ENCODE results near the gene ATG5.
"Not testable (repeated sequence)": the region's sequence is repeated elsewhere in the genome, so short reads cannot be mapped to it uniquely, and the experiment has no call there.

ATG5 gene

DNA sequence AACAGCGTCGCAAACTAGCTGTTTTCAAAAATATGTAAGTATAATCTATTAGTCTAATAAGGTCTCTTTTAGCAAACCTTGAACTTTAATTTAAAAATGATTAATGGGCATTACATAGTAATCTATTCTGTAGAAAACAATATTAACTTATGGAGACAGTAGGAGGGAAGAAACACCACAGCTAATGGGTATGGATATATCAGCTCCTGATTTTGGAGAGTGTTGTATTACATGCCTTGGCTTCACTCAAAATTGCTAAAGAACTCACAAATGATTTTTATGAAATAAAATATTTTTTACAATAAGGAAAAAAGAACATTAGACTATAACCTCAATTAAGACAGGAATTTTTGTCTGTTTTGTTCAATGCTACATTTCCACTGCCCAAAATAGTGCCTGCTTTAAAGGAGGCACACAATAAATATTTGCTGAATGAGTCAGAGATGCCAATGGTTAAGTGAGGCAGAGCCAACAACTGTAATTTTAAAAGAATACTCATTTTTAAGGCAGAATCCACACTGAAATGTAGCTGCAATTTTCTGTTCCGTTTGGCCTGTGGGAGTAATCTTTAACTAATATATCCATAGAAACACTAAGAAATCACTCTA is 15.7 kb downstream of the ATG5 start:
- DNase-seq = no peak

DNA sequence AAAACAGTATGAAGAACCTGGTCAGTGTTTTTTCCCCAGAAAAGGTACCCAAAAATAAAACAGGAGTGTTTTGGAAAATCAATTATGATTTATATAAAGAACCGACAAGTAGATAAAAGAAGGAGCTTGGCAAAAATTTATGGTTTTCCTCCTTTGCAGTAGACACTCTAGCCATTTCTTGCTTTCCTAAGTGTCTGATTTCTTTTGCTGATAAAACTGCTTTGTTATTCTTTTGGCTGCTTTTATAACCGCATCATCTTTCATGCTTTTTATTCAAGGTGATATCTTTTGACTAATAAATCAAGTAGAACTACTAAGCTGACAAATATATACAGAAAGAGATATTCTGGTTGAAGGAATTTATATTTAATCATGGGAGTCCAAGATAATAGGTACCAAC is 16.6 kb downstream of the ATG5 start:
- DNase-seq = no peak

DNA sequence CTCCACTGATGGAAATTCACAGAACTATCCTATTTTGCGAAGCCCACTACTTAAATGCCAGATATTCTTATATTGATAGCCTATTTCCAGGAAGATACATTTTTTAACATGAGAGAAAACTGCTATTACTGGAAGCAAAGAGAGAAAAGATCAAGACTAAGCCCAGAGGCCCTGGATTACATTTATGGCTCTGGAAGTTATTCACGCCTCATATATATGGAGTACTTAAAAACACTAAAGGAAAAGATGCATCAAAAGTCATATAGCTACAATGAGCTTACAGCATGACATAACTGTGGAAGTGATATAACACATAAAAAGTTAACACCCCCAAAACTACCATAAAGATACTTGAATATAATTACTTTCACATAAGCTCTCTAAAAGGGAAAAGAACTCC is 19.8 kb downstream of the ATG5 start:
- no peak for DNase-seq

DNA sequence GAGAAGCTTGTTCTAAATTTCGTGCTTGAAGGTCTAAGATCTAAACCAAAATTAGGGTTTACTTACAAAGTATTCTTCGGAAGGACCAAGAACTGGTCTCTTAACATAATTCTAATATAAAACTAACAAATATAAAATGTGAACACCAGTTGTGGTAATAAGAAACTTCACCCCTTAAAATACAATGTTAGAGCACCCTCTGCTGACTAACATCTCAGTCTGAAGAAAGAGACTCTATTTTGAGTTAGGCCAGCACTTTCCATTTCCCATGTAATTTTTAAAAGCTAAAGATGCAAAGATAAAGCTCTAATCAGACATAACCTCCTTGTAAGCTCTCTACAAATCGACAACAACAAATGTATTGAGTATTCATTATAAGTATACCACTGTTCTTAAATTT is 24.6 kb downstream of the ATG5 start:
- DNase-seq = no peak

DNA sequence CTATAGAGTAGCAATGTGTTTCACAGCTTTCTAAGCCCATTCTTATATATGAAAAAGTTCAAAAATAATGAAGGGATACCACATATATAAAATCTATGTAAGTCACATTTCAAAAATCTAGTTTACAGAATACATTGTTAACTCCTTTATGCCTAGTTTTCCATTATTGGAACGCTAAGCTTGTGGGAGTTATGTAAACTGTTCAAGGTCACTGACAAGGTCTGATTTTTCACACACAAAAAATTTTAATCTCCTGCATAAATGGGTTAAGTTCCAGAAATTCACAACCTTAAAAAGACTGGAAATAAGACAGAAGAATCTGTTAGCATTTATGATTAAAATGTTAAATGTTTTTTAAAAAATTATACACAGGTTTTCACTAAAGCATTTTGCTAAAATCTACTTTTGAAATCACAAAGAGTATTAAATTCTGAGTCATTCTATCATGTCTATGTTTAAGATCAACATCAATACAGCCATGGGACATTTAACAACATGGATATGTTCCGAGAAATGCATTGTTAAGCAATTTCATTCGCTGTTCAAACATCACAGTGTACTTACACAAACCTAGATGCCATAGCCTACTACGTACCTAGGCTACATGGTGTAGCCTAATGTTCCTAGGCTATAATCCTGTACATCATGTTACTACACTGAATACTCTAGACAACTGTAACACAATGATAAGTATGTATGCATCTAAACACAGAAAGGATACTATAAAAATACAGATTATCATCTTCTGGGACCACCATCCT is 25.4 kb downstream of the ATG5 start:
- DNase-seq = no peak

DNA sequence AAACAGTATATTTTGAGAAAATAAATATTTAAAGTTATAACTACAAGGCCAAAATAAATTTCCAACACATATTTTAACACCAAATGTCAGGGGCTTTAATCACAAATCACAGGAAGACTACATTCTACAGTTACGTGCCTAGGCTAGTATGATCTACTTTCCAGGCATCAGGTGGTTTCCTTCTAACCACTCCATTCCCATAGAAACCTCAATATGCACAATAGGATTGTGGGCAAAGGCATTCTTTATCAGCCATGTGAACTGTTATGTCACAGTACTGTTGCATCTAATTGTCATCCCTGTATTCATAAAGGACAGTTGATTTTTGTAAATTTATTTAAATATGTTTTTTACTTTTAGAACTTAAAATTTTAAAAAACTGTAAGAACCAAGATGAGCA is 32.4 kb downstream of the ATG5 start:
- DNase-seq = no peak

DNA sequence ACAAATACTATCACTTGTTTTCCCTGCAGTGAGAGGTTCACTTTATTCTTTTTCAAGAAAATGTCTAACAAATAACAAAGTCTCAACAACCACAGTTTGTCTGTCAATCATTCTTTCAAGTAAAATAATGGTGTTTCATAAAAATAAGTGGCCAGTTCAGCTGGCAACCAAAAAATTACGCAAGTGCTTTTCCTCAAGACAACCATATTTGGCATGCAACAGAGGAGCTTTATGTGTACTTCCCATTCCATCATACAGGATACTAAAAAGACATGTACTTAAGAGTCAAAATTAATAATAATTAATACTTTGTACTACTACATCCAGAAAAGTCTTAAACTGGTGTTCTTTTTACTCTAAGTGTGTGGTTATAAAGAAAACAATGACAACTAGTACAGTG is 34.6 kb downstream of the ATG5 start:
- DNase-seq = no peak

DNA sequence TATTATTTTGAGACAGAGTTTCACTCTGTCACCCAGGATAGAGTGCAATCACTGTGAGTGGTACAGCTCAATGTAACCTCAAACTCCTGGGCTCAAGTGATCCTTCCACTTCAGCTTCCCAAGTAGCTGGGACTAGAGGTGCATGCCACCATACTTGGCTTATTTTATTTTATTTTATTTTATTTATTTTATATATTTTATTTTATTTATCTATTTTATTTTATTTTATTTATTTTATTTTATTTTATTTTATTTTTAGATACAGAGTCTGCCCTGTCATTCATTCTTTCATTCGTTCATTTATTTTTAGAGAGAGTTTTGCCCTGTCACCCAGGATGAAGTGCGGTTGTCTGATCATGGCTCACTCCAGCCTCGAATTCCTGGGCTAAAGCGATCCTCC is 35.5 kb downstream of the ATG5 start:
- no peak for DNase-seq

DNA sequence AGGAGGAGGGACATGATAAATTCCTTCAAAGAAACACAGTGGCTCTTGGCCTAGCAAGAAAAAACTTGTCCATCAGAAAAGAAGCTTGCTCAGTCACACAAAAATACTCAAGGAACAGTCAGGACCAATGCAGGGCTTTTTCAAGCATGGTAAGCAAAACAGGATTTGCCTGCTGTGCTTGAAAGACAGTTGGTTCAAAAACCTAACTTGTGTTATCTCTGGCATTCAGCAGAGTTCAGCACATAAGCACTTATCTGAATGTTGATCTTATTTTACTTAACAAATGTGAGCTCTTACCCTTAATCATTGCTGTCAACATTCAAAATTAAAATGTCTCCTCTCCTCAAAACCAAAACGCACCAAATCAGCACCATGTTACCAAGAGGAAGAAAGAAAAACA is 38.3 kb downstream of the ATG5 start:
- no peak for DNase-seq

DNA sequence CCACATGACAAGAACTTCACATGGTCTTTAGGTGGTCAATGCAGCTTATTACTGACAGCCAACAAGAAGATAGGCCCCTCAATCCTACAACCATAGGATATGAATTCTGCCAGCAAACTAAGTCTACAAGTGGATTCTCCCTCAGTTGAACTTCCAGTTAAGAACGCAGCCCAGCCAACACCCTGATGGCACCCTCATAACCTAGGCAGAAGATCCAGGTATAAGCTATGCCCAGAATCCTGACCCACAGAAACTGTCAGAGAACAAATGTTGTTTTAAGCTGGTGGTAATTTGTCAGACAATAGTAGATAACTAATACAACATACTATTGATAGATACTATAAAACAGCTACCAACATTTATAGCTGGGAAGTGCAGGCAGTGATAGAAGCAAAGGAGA is 38.8 kb downstream of the ATG5 start:
- DNase-seq = no peak

DNA sequence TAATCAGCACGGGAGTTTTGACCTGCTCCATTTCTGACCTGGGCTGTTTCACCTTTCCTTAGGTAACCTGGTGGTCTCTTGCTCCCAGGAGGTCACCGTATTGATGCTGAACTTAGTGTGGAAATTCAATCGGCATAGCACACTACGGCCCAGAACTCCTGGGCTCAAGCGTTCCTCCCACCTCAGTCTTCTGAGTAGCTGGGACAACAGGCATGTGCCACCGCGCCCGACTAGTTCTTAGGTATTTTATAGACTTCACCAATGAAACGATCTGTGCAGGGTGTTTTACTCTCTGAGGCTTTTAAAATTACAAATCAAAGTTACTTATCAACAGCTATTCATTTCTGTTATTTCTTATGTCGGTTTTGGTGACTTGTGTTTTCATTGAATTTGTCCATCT is 42.1 kb downstream of the ATG5 start:
- no peak for DNase-seq

DNA sequence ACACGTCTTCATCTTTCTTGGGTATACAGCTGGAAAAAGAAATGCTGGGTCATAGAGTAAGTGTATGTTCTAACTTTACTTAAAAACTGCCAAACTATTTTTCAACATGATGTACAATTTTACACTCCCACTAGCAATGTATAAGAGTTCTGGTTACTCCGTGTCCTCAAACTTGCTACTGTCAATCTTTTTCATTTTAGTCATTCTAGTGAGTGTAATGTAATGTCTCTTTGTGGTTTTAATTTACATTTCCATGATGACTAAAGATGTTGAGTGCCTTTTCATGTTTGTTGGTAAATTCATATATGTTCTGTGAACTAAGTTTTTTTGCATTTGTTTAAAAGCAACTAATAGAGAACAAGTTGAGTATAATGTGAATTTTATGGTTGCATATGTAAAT is 43.9 kb downstream of the ATG5 start:
- DNase-seq = no peak

DNA sequence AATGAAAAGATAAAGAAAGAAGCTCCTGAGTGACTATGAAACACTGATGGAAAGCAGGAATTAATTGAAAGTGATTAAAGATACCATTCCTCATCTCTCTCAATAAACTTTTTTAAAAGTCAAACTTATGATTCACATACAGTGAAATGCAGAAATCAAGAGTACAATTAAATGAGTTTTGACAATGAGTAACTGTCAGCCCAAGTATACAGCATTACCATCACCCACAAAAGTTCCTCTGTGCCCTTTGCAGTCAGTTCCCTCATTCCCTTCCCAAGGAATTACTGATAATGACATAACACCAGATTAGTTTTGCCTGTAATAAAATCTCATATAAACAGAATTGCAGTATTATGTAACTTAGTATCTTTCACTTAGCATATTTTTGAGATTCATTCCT is 44.5 kb downstream of the ATG5 start:
- no peak for DNase-seq

DNA sequence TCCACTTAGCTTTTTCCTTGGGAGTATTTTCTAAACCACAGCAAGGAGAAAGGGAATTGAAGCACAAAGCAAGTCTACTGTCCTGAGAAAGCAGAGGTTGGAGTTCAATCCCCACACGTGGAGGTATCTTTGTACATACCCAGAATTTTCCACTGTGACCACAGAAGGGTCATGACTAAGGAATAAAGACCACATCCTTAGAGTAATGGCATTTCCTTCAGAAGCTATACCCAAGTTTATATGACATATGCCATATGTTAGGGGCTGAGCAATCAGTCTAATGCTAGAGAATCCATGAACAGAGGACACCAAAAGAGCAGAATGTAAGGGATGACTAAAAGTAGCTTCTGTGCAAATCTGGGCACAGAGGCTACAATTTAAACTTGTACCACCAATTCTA is 46.4 kb downstream of the ATG5 start:
- DNase-seq = no peak

DNA sequence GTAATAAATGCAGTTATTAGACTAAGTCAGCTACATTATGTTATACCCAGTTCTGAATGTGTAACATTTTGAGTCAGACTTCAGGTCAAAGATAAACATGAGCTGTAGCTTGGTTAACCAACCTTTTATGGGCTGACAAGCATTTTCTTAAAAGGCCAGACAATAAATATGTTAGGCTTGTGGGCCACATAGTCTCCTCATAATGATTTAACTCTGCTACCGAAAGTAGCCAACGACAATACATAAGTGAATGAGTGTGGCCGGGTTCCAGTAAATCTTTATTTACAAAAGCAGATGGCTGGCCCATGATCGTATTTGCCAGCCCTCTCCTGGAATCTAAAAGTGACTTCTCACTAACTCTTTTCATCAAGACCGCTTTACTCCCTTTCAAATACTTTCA is 49.9 kb downstream of the ATG5 start:
- DNase-seq = no peak

DNA sequence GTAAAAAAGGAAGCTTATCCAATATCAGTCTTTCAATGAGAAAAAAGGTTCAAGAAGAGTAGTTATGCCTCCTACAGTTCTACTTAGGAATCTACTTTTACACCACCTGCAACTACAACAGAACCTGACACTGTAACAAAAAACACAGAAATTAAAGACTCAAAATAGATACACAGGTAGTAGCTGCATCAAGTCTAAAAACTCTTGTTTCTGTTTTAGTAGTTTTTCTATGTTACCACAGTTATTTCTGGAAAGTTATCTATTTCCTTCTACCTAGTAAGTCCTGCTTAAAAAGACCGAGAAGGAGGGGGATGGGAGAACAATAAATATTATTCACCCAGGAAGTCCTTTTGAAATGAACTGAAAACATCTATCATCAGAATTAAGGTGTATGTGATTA is 52.5 kb downstream of the ATG5 start:
- DNase-seq = no peak

DNA sequence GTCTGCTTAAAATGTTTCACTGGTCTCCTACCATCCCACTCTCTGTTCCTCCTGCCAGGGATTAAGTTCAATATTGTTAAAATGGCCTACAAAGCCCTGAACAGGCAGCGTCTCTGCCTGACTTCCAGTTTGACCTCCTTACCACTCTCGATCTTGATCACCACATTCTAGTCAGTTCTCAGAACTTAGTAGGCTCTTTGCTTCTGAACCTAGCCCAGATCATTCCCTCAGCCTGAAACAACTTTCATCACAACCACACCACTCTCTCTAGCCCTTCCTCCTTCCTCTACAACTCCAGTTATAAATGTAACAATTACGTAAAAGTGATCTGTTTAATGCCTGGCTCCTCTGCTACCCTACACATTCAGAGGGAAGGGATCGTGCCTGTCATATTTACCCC is 53.3 kb downstream of the ATG5 start:
- DNase-seq = no peak

DNA sequence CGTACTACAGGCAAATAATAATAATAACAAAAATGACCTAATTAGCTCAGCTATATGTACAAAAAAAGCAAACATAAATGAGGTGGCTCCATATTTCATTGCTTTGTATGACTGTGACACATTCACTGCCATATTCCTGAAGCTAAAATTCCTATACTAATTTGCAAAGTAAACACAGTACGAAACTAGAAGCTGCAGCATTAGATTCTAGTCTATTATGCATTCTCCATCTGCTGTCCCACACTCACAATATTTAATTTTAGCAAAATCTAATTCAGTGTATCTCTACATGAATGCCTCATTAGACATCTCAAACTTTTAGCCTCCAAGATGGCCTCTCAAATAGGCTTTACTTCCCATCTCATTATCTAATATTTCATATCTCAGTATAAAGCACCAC is 55.1 kb downstream of the ATG5 start:
- no peak for DNase-seq

DNA sequence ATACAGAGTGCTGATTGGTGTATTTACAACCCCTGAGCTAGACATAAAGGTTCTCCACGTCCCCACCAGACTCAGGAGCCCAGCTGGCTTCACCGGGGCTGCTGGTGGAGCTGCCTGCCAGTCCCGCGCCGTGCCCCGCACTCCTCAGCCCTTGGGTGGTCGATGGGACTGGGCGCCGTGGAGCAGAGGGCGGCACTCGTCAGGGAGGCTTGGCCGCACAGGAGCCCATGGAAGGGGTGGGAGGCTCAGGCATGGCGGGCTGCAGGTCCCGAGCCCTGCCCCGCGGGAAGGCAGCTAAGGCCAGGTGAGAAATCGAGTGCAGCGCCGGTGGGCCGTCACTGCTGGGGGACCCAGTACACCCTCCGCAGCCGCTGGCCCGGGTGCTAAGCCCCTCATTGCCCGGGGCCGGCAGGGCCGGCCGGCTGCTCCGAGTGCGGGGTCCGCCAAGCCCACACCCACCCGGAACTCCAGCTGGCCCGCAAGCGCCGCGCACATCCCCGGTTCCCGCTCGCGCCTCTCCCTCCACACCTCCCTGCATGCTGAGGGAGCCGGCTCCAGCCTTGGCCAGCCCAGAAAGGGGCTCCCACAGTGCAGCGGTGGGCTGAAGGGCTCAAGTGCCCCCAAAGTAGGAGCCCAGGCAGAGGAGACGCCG is 56.2 kb downstream of the ATG5 start:
- DNase-seq = not testable (repeated sequence)

DNA sequence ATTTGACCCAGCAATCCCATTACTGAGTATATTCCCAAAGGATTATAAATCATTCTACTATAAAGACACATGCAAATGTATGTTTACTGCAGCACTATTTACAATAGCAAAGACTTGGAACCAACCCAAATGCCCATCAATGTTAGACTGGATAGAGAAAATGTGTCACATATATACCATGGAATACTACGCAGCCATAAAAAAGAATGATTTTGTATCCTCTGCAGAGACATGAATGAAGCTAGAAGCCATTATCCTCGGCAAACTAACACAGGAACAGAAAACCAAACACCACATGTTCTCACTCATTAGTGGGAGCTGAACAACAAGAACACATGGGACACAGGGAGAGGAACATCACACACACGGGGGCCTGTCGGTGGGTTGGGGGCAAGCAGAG is 57.1 kb downstream of the ATG5 start:
- DNase-seq = not testable (repeated sequence)

DNA sequence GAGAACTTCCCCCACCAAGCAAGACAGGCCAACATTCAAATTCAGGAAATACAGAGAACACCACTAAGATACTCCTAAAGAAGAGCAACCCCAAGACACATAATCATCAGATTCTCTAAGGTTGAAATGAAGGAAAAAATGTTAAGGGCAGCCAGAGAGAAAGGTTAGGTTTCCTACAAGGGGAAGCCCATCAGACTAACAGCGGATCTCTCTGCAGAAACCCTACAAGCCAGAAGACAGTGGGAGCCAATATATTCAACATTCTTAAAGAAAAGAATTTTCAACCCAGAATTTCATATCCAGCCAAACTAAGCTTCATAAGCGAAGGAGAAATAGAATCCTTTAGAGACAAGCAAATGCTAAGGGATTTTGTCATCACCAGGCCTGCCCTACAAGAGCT is 61.1 kb downstream of the ATG5 start:
- not testable (repeated sequence) for DNase-seq

DNA sequence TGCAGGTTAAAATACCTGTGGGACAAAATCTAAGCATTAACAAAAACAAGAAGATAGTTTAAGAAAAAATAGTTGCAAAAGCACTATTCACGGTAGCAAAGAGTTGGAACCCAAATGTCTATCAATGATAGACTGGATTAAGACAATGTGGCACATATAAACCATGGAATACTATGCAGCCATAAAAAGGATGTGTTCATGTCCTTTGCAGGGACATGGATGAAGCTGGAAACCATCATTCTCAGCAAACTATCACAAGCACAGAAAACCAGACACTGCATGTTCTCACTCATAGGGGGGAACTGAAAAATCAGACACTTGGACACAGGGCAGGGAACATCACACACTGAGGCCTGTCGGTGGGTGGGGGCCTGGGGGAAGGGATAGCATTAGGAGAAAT is 65.8 kb downstream of the ATG5 start:
- not testable (repeated sequence) for DNase-seq

DNA sequence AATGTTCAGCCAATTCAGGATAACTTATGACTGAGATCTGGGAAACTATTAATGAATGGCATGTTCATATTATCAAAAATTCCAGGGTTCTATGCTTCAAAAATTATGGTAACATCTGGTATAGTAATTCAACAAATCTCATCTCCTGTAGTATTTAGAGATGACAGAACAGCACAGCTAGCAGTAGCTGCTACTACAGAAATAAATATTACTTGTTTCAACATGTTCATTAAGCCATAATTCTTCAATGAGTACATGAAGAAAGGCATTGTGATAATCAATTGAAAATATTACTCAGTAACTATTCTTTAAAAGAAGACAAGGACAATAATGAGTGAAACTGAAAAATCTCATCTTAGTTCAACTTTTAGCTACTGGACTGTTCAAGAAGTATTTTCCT is 66.8 kb downstream of the ATG5 start:
- DNase-seq = no peak

DNA sequence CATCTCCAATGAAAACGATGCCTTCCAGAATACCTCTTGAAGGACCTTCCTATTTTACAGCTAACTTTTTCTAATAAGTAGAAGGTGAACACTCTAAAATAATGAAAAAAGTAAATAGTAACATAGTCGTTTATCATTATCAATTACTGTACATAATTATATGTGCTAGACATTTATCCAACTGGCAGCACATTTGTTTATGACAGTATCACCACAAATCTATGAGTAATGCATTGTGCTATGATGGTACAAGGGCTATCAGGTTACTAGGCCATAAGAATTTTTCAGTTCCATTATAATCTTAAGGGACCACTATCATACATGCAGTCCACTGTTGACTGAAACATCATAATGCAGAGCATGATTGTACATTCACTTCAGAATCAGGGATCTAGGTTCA is 68.4 kb downstream of the ATG5 start:
- DNase-seq = no peak

Measured in NK-92 treated with Interleukin-12 subunit alpha and Interleukin-12 subunit beta, amount 100 ng/mL, for 24 hours (cell line).